Uterus (tissue), 4 donors: ENCODE data around the gene SLX1A. TPM values are rescaled to one million over a fixed set of nuclear protein-coding genes. Genes with fewer than 3 reads are reported as not detected.

Source experiments
- DNase-seq, 2 donors: peaks; one replicate each; pipeline ENCODE4 v3.0.0-alpha.2; 2019 to 2020
- H3K27ac ChIP-seq, 2 donors: fragments of 200-600 bp; sonication (generic); 1 replicate in 1 of 2; 2 replicates in 1 of 2; pipeline ENCODE4 v1.5.1; 2016 to 2018
- H3K27me3 ChIP-seq, 2 donors: fragments of 200-600 bp; sonication (generic); one replicate each; pipeline ENCODE4 v1.5.1; 2018 to 2019; ENCODE audit warnings: control low read depth in 1 of 2
- H3K36me3 ChIP-seq, 2 donors: fragments of 200-600 bp; sonication (generic); one replicate each; pipeline ENCODE4 v1.5.1; 2019; ENCODE audit warnings: control low read depth in 1 of 2
- H3K4me1 ChIP-seq, 2 donors: fragments of 200-600 bp; sonication (generic); one replicate each; pipeline ENCODE4 v1.5.1; 2018 to 2019; ENCODE audit warnings: control low read depth in 1 of 2
- H3K4me3 ChIP-seq, 2 donors: fragments of 200-600 bp; sonication (generic); 1 replicate in 1 of 2; 2 replicates in 1 of 2; pipeline ENCODE4 v1.5.1; 2018 to 2019; ENCODE audit warnings: mild to moderate bottlenecking in 1 of 2
- H3K9me3 ChIP-seq, 2 donors: fragments of 200-600 bp; sonication (generic); one replicate each; pipeline ENCODE4 v1.5.1; 2019; ENCODE audit warnings: control low read depth in 1 of 2
- POLR2A ChIP-seq, 2 donors: fragments of 450-650 bp; IDR thresholded peaks; one replicate each; pipeline ENCODE4 v1.6.1; 2016; ENCODE audit warnings: antibody characterized with exemption in 2 of 2, mild to moderate bottlenecking in 1 of 2, moderate library complexity in 1 of 2
- intact Hi-C: fragments of 100-400 bp; cut with DNase I; formaldehyde crosslinking; loops from one replicate; pipeline ENCODE4 v1.15.1; 2023; ENCODE audit warnings: low total_unique reads
- total RNA-seq, 4 donors: library from RNA; depleted of rRNA in 3 of 4; stranded (reverse); fragments of >200 nt in 3 of 4; gene quantifications; one replicate each; pipeline versions ENCODE4 v1.1.0 to v1.2.4, GENCODE V29; 2014 to 2023
- TF ChIP-seq, protein P1 (sequence below), 4 experiments: fragments of 200-600 bp in 2 of 4; fragments of 450-650 bp in 2 of 4; sonication (generic) in 2 of 4; IDR thresholded peaks; one replicate each; pipeline ENCODE4 v1.5.1; 2016 to 2019; ENCODE audit warnings: antibody characterized with exemption in 4 of 4, mild to moderate bottlenecking in 2 of 4, moderate library complexity in 1 of 4
- donor health status: DM: yes; HTN: yes; CAD: no.

SLX1A gene
- total RNA-seq, 4 donors from 2014 or later = 10.6 to 142 (median 41.0) TPM

DNA sequence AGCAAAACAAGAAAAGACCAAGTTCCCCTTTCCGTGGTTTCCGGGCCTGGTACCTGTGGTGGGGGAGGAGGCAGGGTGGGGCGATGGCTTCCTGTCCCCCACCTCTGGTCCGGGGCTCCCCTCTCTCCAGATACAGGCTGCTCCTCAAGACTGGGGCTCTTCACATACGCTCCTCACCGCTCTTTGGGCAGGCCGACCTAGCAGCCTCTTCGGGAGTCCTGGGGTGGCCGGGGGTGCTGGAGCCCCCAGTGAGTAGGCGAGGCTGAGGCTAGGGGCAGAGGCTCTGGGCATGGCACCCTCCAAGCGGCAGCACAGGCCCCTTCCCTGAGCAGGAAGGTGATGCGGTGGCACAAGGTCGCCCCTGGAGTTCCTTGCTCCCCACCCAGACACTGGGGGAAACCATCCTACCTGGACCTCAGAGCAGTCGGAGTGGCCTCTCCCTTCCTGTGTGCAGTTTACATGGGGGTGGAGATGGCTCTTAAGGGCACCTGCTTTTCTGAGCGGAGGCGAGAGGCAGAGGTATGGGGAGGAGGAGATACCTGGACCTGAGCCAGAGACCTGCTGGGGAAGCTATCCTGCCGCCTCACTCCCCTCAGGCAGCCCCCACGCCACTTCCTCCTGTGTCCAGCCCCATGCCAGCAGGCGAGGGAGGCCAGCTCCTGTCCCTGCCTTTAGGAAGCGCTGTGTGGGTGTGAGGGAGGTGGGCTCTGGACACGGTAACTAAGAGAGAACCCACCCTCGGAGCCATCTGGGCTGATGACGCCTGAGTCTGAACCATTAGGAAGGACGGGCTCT, 9.4 kb upstream of the SLX1A start:
- intact Hi-C loops = no loop called here
- TF ChIP-seq, protein P1, sequence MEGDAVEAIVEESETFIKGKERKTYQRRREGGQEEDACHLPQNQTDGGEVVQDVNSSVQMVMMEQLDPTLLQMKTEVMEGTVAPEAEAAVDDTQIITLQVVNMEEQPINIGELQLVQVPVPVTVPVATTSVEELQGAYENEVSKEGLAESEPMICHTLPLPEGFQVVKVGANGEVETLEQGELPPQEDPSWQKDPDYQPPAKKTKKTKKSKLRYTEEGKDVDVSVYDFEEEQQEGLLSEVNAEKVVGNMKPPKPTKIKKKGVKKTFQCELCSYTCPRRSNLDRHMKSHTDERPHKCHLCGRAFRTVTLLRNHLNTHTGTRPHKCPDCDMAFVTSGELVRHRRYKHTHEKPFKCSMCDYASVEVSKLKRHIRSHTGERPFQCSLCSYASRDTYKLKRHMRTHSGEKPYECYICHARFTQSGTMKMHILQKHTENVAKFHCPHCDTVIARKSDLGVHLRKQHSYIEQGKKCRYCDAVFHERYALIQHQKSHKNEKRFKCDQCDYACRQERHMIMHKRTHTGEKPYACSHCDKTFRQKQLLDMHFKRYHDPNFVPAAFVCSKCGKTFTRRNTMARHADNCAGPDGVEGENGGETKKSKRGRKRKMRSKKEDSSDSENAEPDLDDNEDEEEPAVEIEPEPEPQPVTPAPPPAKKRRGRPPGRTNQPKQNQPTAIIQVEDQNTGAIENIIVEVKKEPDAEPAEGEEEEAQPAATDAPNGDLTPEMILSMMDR (IDR thresholded peaks at IDR 0.05) = no peak
- TF ChIP-seq POLR2A (IDR thresholded peaks at IDR 0.05) = no peak
- no peaks in the 10 kb centered on the region for H3K9me3 ChIP-seq
- H3K27ac ChIP-seq = no peak overlapping the region
- DNase-seq = peak; percentile 19 to 30
- no peaks in the 10 kb centered on the region for H3K36me3 ChIP-seq
- H3K4me1 ChIP-seq = peaks cover 0 to 8% of the 10 kb centered on the region in 2 donors
- peak overlapping the region in 1 of 2 donors; percentile 49 for H3K4me3 ChIP-seq
- no peaks in the 10 kb centered on the region for H3K27me3 ChIP-seq

DNA sequence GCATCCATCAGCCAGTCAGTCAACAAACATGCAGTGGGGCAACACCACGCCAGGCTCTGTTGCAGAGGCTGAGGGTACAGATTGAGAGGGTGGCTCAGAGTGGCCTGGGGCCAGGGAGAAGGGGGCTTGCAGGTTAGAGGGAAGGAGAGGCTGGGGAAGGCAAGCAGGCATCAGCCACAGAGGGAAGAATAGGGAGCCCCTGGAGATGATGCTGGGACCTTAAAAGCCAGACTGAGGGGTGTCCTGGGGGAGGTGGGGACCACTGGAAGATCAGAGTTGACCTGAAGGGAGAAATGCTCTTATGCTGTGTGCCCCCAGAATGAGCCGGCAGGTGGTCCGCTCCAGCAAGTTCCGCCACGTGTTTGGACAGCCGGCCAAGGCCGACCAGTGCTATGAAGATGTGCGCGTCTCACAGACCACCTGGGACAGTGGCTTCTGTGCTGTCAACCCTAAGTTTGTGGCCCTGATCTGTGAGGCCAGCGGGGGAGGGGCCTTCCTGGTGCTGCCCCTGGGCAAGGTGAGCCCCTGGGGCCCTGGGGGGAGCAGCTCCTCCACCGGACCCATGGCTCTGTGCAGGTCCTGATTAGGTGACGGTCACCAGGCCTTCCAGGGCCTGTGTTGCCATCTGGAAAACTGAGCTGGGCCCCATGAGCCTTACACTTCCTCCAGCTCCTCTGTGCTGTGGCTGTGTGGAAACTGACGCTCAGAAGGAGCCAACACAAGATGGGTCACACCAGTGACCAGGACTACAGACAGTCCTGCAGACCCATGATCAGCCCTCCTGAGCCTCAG, 8.6 kb upstream of the SLX1A start:
- Histone ChIP-seq H3K9me3 (no peaks in the 10 kb centered on the region), H3K36me3 (no peaks in the 10 kb centered on the region), H3K4me1 (peaks cover 0 to 8% of the 10 kb centered on the region in 2 donors), H3K4me3 (no peak overlapping the region), H3K27ac (no peak overlapping the region), H3K27me3 (no peaks in the 10 kb centered on the region)
- intact Hi-C loops = no loop called here
- TF ChIP-seq, protein P1 (IDR thresholded peaks at IDR 0.05) = no peak
- no peak for TF ChIP-seq POLR2A (IDR thresholded peaks at IDR 0.05)
- peak in 1 of 2 donors; percentile 18 for DNase-seq

DNA sequence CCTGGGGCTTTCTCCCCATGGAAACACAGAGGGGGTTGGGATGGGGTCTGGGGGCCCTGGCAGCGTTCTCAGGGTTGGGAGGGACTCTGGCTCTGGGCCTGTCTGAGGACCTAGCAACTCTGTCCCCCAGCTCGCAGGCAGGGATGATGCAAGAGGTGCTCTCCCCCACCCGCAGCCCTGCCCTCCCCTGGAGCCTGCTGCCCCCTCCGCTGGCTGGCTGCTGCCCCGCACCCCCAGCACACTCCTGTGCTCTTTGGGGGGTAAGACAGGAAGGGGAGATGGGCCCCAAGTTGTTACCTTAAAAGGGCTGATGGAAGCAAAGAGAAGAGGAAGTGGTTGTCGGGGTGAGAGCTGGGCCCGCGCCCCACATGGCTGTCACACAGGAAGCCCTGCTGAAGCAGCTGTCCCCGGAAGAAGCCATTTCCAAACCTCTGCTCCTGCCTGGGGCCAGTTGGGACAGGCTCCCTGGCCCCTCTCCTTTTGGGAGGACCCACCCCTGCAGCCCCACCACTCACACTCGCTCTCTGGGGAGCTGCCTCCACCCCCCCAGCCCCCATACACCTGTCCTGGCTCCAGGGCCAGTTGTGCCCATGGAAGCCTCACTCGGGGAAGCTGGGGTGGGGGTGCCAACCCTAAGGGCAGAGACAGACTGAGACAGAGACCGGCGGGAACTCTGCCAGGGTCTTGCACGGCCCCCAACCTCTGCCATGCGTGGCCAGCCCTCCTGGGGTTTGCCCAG, 7.8 kb upstream of the SLX1A start:
- H3K36me3 ChIP-seq = no peaks in the 10 kb centered on the region
- H3K27me3 ChIP-seq = no peaks in the 10 kb centered on the region
- H3K27ac ChIP-seq = no peak overlapping the region
- peak; percentile 23 to 30 for DNase-seq
- H3K4me3 ChIP-seq = no peak overlapping the region
- no peaks in the 10 kb centered on the region for H3K9me3 ChIP-seq
- intact Hi-C loops = no loop called here
- H3K4me1 ChIP-seq = peaks cover 0 to 8% of the 10 kb centered on the region in 2 donors
- TF ChIP-seq, protein P1 (IDR thresholded peaks at IDR 0.05) = no peak
- TF ChIP-seq POLR2A (IDR thresholded peaks at IDR 0.05) = no peak

DNA sequence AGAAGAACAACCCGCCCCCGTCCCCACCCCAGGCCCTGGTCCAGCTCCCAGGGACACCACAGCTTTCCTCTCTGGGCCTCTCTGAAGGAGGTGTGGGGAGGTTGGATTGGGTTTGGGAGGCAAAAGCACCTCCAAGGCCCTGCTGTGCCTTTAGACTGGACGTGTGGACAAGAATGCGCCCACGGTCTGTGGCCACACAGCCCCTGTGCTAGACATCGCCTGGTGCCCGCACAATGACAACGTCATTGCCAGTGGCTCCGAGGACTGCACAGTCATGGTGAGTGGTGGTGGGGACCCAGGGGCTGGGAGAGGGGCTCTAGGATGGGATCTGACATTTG, 7.3 kb upstream of the SLX1A start:
- Histone ChIP-seq H3K27me3 (no peaks in the 10 kb centered on the region), H3K9me3 (no peaks in the 10 kb centered on the region), H3K27ac (no peak overlapping the region), H3K4me3 (no peak overlapping the region), H3K36me3 (no peaks in the 10 kb centered on the region), H3K4me1 (peaks cover 0 to 8% of the 10 kb centered on the region in 2 donors)
- DNase-seq = no peak
- intact Hi-C loops = no loop called here
- TF ChIP-seq, protein P1 (IDR thresholded peaks at IDR 0.05) = no peak
- no peak for TF ChIP-seq POLR2A (IDR thresholded peaks at IDR 0.05)
